Activated T-helper 2 cell treated with anti-CD3 and anti-CD28 coated beads, Interferon-gamma antibody, Interleukin-2, Interleukin-4, amounts not matched to agents 10 μg/mL and 5 μg/mL and 100 μg/mL, durations not matched to agents 14 hours and 24 hours and 36 hours (primary cell): Measurements from ENCODE around the gene RPL39L. TPM values are rescaled to one million over a fixed set of nuclear protein-coding genes. Genes with fewer than 3 reads are reported as not detected.
A peak's percentile ranks its signal among the peaks of the same experiment; 100 is the strongest.
"Not testable (repeated sequence)": the region's sequence is repeated elsewhere in the genome, so short reads cannot be mapped to it uniquely, and the experiment has no call there.

Source experiments
- DNase-seq: peaks from one replicate; pipeline ENCODE4 v3.0.0; 2021; ENCODE audit warnings: low spot score
- H3K27ac Mint-ChIP-seq: one replicate; pipeline ENCODE4 v1.8.0; 2021; ENCODE audit warnings: mixed read lengths
- H3K27me3 Mint-ChIP-seq: one replicate; pipeline ENCODE4 v1.8.0; 2021; ENCODE audit warnings: low read depth, mixed read lengths
- H3K36me3 Mint-ChIP-seq: one replicate; pipeline ENCODE4 v1.8.0; 2021; ENCODE audit warnings: low read depth, mixed read lengths
- H3K4me1 Mint-ChIP-seq: one replicate; pipeline ENCODE4 v1.8.0; 2021; ENCODE audit warnings: low read depth, mixed read lengths
- H3K4me3 Mint-ChIP-seq: one replicate; pipeline ENCODE4 v1.8.0; 2021; ENCODE audit warnings: low read depth, mild to moderate bottlenecking, moderate library complexity, mixed read lengths
- H3K9me3 Mint-ChIP-seq: one replicate; pipeline ENCODE4 v1.8.0; 2021; ENCODE audit warnings: mixed read lengths
- intact Hi-C: fragments of 100-400 bp; cut with micrococcal nuclease; formaldehyde crosslinking; loops from one replicate; pipeline ENCODE4 v1.15.1; 2023
- total RNA-seq: library from RNA; stranded (reverse); gene quantifications from 2 replicates; pipeline ENCODE4 v1.2.3, GENCODE V29; 2022

RPL39L gene
- total RNA-seq, 1 donor from 2014 or later = 11.0 TPM

GRCh38 chr3:187166750-187167149 is 27.5 kb upstream of the RPL39L start:
- Mint-ChIP-seq H3K9me3 (no peaks in the 10 kb centered on the region), H3K27ac (no peak overlapping the region), H3K27me3 (peaks cover 28% of the 10 kb centered on the region), H3K4me1 (peaks cover 6% of the 10 kb centered on the region), H3K4me3 (no peak overlapping the region), H3K36me3 (no peaks in the 10 kb centered on the region)
- DNase-seq = no peak
- intact Hi-C loops = no loop called here

- no peak overlapping the region for H3K4me3 Mint-ChIP-seq
- H3K27ac Mint-ChIP-seq = no peak overlapping the region
- peak; percentile 27 for DNase-seq
- no peaks in the 10 kb centered on the region for H3K9me3 Mint-ChIP-seq
- peaks cover 39% of the 10 kb centered on the region for H3K27me3 Mint-ChIP-seq
- intact Hi-C loops = loop anchor here (1.0 kb wide), 2 partner anchors 52 to 316 kb away; no protein-coding TSS in a partner anchor
- H3K4me1 Mint-ChIP-seq = peaks cover 3% of the 10 kb centered on the region
- no peaks in the 10 kb centered on the region for H3K36me3 Mint-ChIP-seq
Measured at GRCh38 chr3:187165144-187165543, 25.8 kb upstream of the RPL39L start.

- H3K4me1 Mint-ChIP-seq = no peaks in the 10 kb centered on the region
Measured at GRCh38 chr3:187162265-187162953, 23.1 kb upstream of the RPL39L start.

DNA sequence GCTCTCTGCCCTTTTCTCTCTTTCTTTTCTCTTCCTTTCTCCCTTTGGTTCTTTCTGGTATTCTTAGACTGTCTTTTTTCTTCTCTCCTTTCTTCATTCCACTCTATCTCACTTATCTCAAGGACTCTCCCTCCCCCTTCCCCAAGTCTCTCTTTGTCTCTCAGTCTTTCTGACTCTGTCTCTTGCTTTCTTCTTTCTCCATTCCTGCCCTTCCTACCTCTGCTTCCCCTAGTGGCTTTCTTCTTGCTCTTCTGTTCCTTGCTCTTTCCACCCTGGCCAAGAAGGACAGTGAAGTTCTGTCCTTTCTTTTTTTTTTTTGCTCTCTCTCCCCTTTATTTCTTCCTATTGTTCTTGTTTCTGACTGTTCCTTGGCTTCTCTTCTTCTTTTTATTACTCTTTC is 22.3 kb upstream of the RPL39L start:
- Mint-ChIP-seq H3K9me3 (peaks cover 9% of the 10 kb centered on the region), H3K4me1 (no peaks in the 10 kb centered on the region), H3K27me3 (peaks cover 43% of the 10 kb centered on the region), H3K27ac (no peak overlapping the region), H3K4me3 (no peak overlapping the region), H3K36me3 (no peaks in the 10 kb centered on the region)
- DNase-seq = no peak
- intact Hi-C loops = no loop called here

More at GRCh38 chr3:187162265-187162953, 23.1 kb upstream of the RPL39L start:
- Mint-ChIP-seq H3K4me3 (no peak overlapping the region), H3K36me3 (no peaks in the 10 kb centered on the region), H3K9me3 (peaks cover 9% of the 10 kb centered on the region), H3K27ac (no peak overlapping the region), H3K27me3 (peaks cover 46% of the 10 kb centered on the region)
- no peak for DNase-seq
- intact Hi-C loops = no loop called here

DNA sequence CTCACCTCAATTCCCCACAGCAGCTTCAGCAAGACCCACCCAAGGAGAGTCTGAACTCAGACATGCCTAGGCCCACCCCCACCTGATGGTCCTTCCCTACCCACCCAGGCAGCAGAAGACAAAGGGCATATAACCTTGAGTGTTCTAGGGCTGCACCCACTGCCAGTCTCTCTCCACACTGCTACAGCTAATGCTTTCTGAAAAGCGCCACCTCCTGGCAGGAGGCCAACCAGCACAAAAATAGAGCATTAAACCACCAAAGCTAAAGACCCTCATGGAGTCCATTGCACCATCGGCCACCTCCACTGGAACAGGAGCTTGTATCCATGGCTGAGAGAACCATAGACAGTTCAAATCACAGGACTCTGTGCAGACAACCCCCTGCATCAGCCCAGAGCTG is 11.3 kb upstream of the RPL39L start:
- peaks cover 6% of the 10 kb centered on the region for H3K4me1 Mint-ChIP-seq
- peaks cover 46% of the 10 kb centered on the region for H3K27me3 Mint-ChIP-seq
- H3K4me3 Mint-ChIP-seq = no peak overlapping the region
- intact Hi-C loops = loop anchor here (1.0 kb wide), 1 partner anchor 37 kb away; no protein-coding TSS in a partner anchor
- H3K27ac Mint-ChIP-seq = no peak overlapping the region
- DNase-seq = peak; percentile 44
- peaks cover 8% of the 10 kb centered on the region for H3K9me3 Mint-ChIP-seq
- H3K36me3 Mint-ChIP-seq = peaks cover 2% of the 10 kb centered on the region

GRCh38 chr3:187150186-187150585 is 10.9 kb upstream of the RPL39L start:
- peaks cover 43% of the 10 kb centered on the region for H3K27me3 Mint-ChIP-seq
- peaks cover 5% of the 10 kb centered on the region for H3K36me3 Mint-ChIP-seq
- peaks cover 11% of the 10 kb centered on the region for H3K9me3 Mint-ChIP-seq
- H3K4me1 Mint-ChIP-seq = peaks cover 6% of the 10 kb centered on the region
- H3K4me3 Mint-ChIP-seq = no peak overlapping the region
- H3K27ac Mint-ChIP-seq = no peak overlapping the region
- intact Hi-C loops = loop anchor here (1.0 kb wide), 1 partner anchor 37 kb away; no protein-coding TSS in a partner anchor
- DNase-seq = no peak

DNA sequence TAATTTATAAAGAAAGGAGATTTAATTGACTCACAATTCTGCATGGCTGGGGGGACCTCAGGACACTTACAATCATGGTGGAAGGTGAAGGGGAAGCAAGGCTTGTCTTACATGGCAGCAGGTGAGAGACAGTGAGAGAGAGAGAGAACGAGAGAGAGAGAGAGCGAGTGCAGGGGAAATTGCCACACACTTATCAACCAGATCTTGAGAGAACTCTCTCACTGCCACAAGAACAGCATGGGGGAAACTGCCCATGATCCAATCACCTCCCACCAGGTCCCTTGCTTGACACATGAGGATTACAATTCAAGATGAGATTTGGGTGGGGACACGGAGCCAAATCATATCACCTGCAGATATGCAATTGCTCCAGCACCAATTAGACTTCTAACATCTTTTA is 7.1 kb upstream of the RPL39L start:
- no peak for DNase-seq
- peaks cover 20% of the 10 kb centered on the region for H3K36me3 Mint-ChIP-seq
- H3K9me3 Mint-ChIP-seq = peaks cover 37% of the 10 kb centered on the region

DNA sequence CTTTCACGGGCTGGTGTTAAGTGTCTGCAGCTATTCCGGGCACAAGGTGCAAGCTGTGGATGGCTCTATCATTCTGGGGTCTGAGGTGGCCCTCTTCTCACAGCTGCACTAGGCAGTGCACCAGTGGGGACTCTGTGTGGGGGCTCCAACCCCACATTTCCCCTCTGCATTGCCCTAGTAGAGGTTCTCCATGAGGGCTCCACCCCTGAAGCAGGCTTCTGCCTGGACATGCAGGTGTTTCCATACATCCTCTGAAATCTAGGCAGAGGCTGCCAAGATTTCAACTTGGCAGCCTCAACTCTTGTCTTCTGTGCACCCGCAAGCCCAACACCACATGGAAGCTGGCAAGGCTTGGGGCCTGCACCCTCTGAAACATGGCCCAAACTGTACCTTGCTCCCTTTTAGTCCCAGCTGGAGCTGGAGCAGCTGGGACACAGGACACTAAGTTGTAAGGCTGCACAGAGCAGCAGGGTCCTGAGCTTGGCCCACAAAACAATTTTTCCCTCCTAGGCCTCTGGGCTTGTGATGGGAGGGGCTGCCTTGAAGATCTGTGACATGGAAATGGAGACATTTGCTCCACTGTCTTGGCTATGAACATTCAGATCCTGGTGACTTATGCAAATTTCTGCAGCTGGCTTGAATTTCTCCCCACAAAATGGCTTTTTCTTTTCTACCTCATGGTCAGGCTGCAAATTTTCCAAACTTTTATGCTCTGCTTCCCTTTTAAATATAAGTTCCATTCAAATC is 6.0 kb upstream of the RPL39L start:
- H3K4me3 Mint-ChIP-seq = no peak overlapping the region
- intact Hi-C loops = no loop called here

More for the DNA sequence above, 7.1 kb upstream of the RPL39L start:
- Mint-ChIP-seq H3K27ac (no peak overlapping the region), H3K27me3 (peaks cover 7% of the 10 kb centered on the region), H3K4me3 (no peak overlapping the region), H3K4me1 (peaks cover 6% of the 10 kb centered on the region)
- intact Hi-C loops = loop anchor here (1.0 kb wide), 1 partner anchor 27 kb away; no protein-coding TSS in a partner anchor

GRCh38 chr3:187139895-187140253 is 578 bp upstream of the RPL39L start:
- Mint-ChIP-seq H3K27me3 (no peaks in the 10 kb centered on the region), H3K4me3 (peak overlapping the region; percentile 89), H3K9me3 (peaks cover 42% of the 10 kb centered on the region), H3K36me3 (peaks cover 44% of the 10 kb centered on the region), H3K27ac (peak overlapping the region; percentile 94), H3K4me1 (peaks cover 32% of the 10 kb centered on the region)
- DNase-seq = no peak
- intact Hi-C loops = loop anchor here (1.0 to 10.0 kb wide), 7 partner anchors 10 to 1205 kb away; partner anchors contain the start of genes RTP4, ST6GAL1 and TRA2B

More for the DNA sequence above, 6.0 kb upstream of the RPL39L start:
- H3K9me3 Mint-ChIP-seq = peaks cover 37% of the 10 kb centered on the region
- no peak for DNase-seq
- H3K27ac Mint-ChIP-seq = no peak overlapping the region
- no peaks in the 10 kb centered on the region for H3K4me1 Mint-ChIP-seq
- H3K27me3 Mint-ChIP-seq = no peaks in the 10 kb centered on the region
- H3K36me3 Mint-ChIP-seq = peaks cover 20% of the 10 kb centered on the region

GRCh38 chr3:187136936-187137335 is 2.4 kb downstream of the RPL39L start:
- Mint-ChIP-seq H3K9me3 (peaks cover 30% of the 10 kb centered on the region), H3K4me3 (no peak overlapping the region), H3K27ac (no peak overlapping the region), H3K36me3 (peaks cover 57% of the 10 kb centered on the region), H3K4me1 (peaks cover 50% of the 10 kb centered on the region), H3K27me3 (no peaks in the 10 kb centered on the region)
- no peak for DNase-seq
- intact Hi-C loops = loop anchor here (5.0 to 10.0 kb wide), 4 partner anchors 95 to 1202 kb away; partner anchors contain the start of genes RTP4, ST6GAL1 and TRA2B

DNA sequence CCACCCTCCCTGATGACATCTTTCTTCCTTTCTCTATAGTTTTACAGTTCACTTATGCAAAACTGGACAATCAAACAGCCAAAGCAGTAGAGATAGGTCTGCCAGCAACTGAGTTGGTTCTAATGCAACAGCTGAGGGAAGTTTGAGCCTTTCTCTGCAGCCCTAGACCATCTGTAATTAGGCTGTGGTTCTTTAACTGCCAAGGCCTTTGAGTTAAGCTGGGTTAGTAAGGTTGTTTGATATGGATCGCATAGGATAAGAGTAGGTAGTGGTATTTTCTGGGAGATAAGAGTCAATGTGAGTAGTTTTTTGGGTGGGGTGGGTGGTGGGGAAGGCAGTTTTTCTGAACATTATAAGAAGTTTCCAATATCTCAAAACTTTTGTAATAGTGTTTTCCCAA is 3.0 kb downstream of the RPL39L start:
- Mint-ChIP-seq H3K36me3 (peaks cover 57% of the 10 kb centered on the region), H3K27me3 (no peaks in the 10 kb centered on the region), H3K27ac (no peak overlapping the region), H3K4me3 (no peak overlapping the region), H3K4me1 (peaks cover 53% of the 10 kb centered on the region), H3K9me3 (peaks cover 26% of the 10 kb centered on the region)
- no peak for DNase-seq
- intact Hi-C loops = loop anchor here (5.0 to 10.0 kb wide), 4 partner anchors 94 to 1202 kb away; partner anchors contain the start of genes RTP4, ST6GAL1 and TRA2B

- not testable (repeated sequence) for DNase-seq, H3K4me3 Mint-ChIP-seq, H3K27ac Mint-ChIP-seq, H3K27me3 Mint-ChIP-seq
- H3K9me3 Mint-ChIP-seq = peaks cover 31% of the 10 kb centered on the region
- H3K4me1 Mint-ChIP-seq = peaks cover 62% of the 10 kb centered on the region
- intact Hi-C loops = loop anchor here (5.0 to 10.0 kb wide), 4 partner anchors 93 to 1200 kb away; partner anchors contain the start of genes RTP4, ST6GAL1 and TRA2B
- H3K36me3 Mint-ChIP-seq = peaks cover 65% of the 10 kb centered on the region
Measured at GRCh38 chr3:187135172-187135690, 4.1 kb downstream of the RPL39L start.
